HG03103 (cell line): ENCODE results near the gene PTDSS2.

Experiments used
- ATAC-seq: cut with Tn5 transposase; IDR thresholded peaks from one replicate; pipeline ENCODE4 v1.9.1; 2021; ENCODE audit warnings: low read depth; ENCODE audit not compliant: unreplicated experiment

The PTDSS2 gene

GRCh38 chr11:538431-539051 lies 88.5 kb downstream of the PTDSS2 start:
- no peak for ATAC-seq

DNA sequence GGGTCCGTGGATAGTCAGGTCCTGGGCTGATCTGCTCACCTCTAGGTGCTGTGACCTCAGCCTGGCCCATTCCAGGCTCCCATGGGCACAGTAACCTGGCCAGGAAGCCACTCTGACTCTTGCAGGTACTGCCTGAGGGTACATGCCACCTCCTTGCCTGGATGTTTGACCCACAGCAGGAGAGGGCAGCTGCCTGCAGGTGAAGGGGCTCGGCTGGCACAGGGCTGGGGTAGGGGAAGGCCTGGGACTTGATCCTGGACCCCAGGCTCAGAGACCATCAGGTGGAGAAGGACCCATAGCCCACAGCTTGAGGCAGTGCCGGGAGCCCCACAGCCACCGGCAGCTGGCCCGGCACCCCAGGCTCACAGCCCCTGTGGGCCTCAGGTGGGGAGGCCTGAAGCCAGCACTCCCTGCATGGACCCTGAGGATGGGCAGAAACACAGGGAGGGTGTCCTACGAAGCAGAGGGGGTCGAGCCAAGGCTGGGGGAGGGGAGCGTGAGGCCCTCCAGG lies 89.9 kb downstream of the PTDSS2 start:
- ATAC-seq = no peak
